ENCODE measurements around the gene RSPH1.

- TF ChIP-seq FOXA1 (IDR thresholded peaks at IDR 0.05) = no peak
- TF ChIP-seq FOXK2 (IDR thresholded peaks at IDR 0.05) = no peak
- TF ChIP-seq SUZ12 (IDR thresholded peaks at IDR 0.05) = no peak
- no peak for TF ChIP-seq PKNOX1 (IDR thresholded peaks at IDR 0.05)
- no peak for TF ChIP-seq SP1 (IDR thresholded peaks at IDR 0.05)
These were observed 63.3 kb downstream of the RSPH1 start for GRCh38 chr21:42432695-42433094.

Data from HEK293T (cell line).